GM21576 (cell line): Measurements from ENCODE around the gene INO80B.
A peak's percentile ranks its signal among the peaks of the same experiment; 100 is the strongest.
"Not testable (repeated sequence)": the region's sequence is repeated elsewhere in the genome, so short reads cannot be mapped to it uniquely, and the experiment has no call there.

Source experiments
- ATAC-seq: cut with Tn5 transposase; IDR thresholded peaks from one replicate; pipeline ENCODE4 v1.9.1; 2021; ENCODE audit warnings: mild to moderate bottlenecking, moderate library complexity; ENCODE audit not compliant: unreplicated experiment

Gene INO80B

GRCh38 chr2:74424995-74425406 is 29.9 kb upstream of the INO80B start:
- no peak for ATAC-seq

GRCh38 chr2:74425523-74425922 is 29.4 kb upstream of the INO80B start:
- no peak for ATAC-seq

- ATAC-seq, result no peak
Measured at GRCh38 chr2:74426181-74426758, 28.6 kb upstream of the INO80B start.

GRCh38 chr2:74427551-74427950 is 27.3 kb upstream of the INO80B start:
- ATAC-seq, result no peak

GRCh38 chr2:74428675-74429074 is 26.2 kb upstream of the INO80B start:
- ATAC-seq, result no peak

GRCh38 chr2:74429487-74430451 is 25.1 kb upstream of the INO80B start:
- no peak for ATAC-seq

GRCh38 chr2:74430502-74430901 is 24.4 kb upstream of the INO80B start:
- no peak for ATAC-seq

GRCh38 chr2:74436111-74436805 is 18.6 kb upstream of the INO80B start:
- no peak for ATAC-seq

GRCh38 chr2:74436848-74437695 is 17.8 kb upstream of the INO80B start:
- no peak for ATAC-seq

- ATAC-seq, result no peak
Measured at GRCh38 chr2:74438248-74438647, 16.6 kb upstream of the INO80B start.

GRCh38 chr2:74439373-74439772 is 15.5 kb upstream of the INO80B start:
- no peak for ATAC-seq

- ATAC-seq, result no peak
Measured at GRCh38 chr2:74439803-74440377, 15.0 kb upstream of the INO80B start.

GRCh38 chr2:74440378-74441169 is 14.3 kb upstream of the INO80B start:
- ATAC-seq, result peak; percentile 86

- no peak for ATAC-seq
Measured at GRCh38 chr2:74441170-74441689, 13.7 kb upstream of the INO80B start.

GRCh38 chr2:74441690-74442482 is 13.0 kb upstream of the INO80B start, which contains the start of gene RTKN:
TSS of gene RTKN (minus strand) at chr2:74441937. CDS start at chr2:74441816, 121 bp downstream.
- no peak for ATAC-seq

- not testable (repeated sequence) for ATAC-seq
Measured at GRCh38 chr2:74442483-74443297, 12.2 kb upstream of the INO80B start.

GRCh38 chr2:74444498-74445318 is 10.2 kb upstream of the INO80B start:
- ATAC-seq, result no peak
